ENCODE results near the gene CMC2. TPM values are rescaled to one million over a fixed set of nuclear protein-coding genes. Genes with fewer than 3 reads are reported as not detected.

CMC2 gene
- total RNA-seq, 1 donor from 2014 or later = 32.7 TPM

GRCh38 chr16:81003064-81003463 lies 3.6 kb downstream of the CMC2 start:
- no peak for DNase-seq (ENCODE audit: low read depth in 2 of 2)

- no peak for DNase-seq (ENCODE audit: low read depth in 2 of 2)
Measured at GRCh38 chr16:81001330-81001729, 5.4 kb downstream of the CMC2 start.

- no peak for DNase-seq (ENCODE audit: low read depth in 2 of 2)
Measured at GRCh38 chr16:81000873-81001272, 5.8 kb downstream of the CMC2 start.

GRCh38 chr16:80997964-80998620 lies 8.6 kb downstream of the CMC2 start:
- DNase-seq (ENCODE audit: low read depth in 2 of 2) = no peak

DNA sequence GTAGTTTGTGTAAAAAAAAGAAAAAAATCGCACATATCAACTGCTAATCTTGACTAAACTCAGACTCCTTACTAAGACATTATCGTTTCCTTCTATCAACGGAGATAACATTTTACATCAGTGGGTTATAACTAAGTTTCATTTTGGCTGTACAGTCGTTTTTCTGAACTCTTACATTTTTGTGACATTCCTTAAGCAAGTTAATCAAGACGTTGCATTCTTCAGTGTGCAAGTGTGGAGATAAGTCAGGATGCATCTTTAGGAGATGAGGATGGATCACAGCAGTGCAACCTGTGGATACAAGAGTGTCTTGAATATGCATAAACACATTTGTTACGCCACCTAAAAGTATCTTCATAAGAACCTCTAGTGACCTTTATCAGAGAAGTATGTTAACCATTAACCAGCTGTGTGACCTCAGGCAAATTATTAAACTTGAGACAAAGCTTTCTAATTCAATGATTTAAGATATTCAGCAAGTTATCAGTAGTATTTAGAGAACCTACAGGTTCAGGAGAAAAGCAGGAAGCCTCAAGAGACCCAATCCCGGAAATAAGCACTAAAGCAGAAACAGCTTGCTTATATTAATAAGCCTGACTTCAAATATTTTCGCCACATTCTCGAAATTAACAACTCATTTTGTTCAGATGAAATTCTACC lies 9.4 kb downstream of the CMC2 start:
- no peak for DNase-seq (ENCODE audit: low read depth in 2 of 2)

GRCh38 chr16:80996688-80997138 lies 10.0 kb downstream of the CMC2 start:
- DNase-seq (ENCODE audit: low read depth in 2 of 2) = no peak

DNA sequence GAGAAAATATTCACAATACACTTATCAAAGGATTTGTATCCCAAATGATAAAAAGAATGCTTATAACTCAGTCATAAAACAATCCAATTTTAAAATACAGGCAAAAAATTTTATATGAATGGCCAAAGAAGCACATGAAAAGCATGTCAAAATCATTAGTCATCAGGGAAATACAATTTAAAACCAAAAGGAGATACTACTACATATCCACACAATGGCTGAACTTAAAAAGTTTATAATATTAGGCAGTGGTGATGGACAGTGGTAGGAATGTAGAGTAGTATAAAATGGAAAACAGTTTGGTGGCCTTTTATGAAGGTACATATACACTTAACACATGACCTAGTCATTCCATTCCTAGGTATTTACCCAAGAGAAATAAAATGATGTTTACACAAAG lies 12.2 kb downstream of the CMC2 start:
- DNase-seq (ENCODE audit: low read depth in 2 of 2) = no peak

GRCh38 chr16:80993834-80994233 lies 12.9 kb downstream of the CMC2 start:
- no peak for DNase-seq (ENCODE audit: low read depth in 2 of 2)

DNA sequence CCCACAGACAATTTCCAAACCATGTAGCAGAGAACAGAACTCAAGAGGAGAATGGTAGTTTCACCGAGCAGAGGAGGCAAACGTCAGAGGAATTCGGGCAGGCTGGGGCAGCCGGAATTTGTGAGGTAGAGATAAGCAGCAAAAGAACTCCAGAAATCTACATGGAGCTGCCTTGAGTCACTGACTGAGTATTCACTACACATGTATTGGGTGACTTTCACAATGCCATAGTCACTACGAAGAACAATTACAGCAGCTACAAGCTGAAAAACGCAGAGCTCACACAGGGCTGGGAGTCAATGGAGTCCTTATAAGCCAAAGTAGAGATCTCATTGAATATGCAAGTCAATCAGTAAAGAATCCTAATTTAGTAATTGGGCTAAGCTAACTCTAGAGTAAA lies 13.4 kb downstream of the CMC2 start:
- DNase-seq (ENCODE audit: low read depth in 2 of 2) = peak in 1 of 2 donors; percentile 52

- DNase-seq (ENCODE audit: low read depth in 2 of 2) = no peak
Measured at GRCh38 chr16:80992676-80993293, 13.9 kb downstream of the CMC2 start.

DNA sequence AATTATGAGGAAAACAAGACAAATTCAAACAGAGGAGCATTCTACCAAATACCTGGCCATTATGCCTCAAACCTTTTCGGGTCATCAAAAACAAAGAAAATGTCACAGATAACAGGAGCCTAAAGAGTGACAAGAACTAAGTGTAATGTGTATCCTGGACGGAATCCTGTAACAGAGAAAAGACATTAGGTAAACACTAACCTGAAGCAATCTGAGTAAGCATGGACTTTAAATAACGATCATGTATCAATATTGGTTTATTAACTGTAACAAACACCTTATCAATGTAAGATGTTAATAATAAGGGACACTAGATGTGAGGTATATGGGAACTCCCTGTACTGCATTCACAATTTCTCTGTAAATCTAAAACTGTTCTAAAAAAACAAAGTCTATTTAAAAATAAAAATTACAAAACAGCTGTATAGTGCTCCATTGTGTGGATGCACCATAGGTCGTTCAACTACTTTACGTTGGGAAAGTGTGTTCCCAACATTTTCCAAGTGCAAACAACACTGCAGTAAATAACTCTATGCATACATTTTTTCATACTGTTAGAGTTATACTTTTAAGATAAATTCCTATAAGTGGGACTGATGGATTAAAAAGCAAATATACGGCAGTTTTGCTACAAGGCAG lies 14.8 kb downstream of the CMC2 start:
- no peak for DNase-seq (ENCODE audit: low read depth in 2 of 2)

DNA sequence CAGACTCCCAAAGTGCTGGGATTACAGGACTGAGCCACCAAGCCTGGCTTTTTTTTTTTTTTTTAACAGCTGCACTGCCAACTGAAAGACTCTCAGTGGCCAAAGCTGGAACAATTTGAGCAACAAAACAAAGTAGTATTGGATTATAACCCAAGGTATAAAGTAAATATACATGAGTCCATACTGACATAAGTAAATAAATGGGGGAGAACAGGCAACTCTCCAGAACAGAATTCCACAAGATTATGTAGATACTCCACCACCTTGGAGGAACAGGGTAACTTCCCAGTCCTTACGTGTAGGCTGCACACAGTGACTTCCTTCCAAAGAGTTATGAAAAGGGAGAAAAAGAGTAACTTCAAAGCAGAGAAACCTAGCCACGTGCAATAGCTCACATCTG lies 15.7 kb downstream of the CMC2 start:
- no peak for DNase-seq (ENCODE audit: low read depth in 2 of 2)

GRCh38 chr16:80990577-80990976 lies 16.1 kb downstream of the CMC2 start:
- DNase-seq (ENCODE audit: low read depth in 2 of 2) = no peak

- DNase-seq (ENCODE audit: low read depth in 2 of 2) = no peak
Measured at GRCh38 chr16:80989801-80990200, 16.9 kb downstream of the CMC2 start.

GRCh38 chr16:80988756-80989155 lies 17.9 kb downstream of the CMC2 start:
- no peak for DNase-seq (ENCODE audit: low read depth in 2 of 2)

DNA sequence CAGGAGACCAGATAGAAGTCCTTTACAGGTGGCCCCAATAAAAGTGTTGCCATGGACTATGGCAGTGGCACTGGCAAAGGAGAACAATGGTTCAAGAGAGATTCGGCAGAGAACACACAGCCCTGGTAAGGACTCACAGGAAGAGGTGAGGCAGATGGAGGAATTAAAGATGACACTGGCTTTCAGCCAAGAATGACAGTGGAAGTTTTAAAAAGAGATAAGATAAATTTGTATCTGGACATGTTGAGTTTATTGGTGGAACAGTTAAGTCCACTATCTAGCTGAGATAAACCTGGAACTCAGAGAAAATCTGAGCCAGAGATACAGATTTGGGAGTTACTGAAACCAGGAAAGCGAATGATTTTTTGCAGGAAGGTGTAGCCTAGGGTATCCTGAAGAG lies 20.1 kb downstream of the CMC2 start:
- DNase-seq (ENCODE audit: low read depth in 2 of 2) = peak; percentile 67 to 78

GRCh38 chr16:80985611-80986010 lies 21.1 kb downstream of the CMC2 start:
- peak in 1 of 2 donors; percentile 36 for DNase-seq (ENCODE audit: low read depth in 2 of 2)

- no peak for DNase-seq (ENCODE audit: low read depth in 2 of 2)
Measured at GRCh38 chr16:80984124-80984892, 22.4 kb downstream of the CMC2 start.

- no peak for DNase-seq (ENCODE audit: low read depth in 2 of 2)
Measured at GRCh38 chr16:80982646-80983045, 24.0 kb downstream of the CMC2 start.

DNA sequence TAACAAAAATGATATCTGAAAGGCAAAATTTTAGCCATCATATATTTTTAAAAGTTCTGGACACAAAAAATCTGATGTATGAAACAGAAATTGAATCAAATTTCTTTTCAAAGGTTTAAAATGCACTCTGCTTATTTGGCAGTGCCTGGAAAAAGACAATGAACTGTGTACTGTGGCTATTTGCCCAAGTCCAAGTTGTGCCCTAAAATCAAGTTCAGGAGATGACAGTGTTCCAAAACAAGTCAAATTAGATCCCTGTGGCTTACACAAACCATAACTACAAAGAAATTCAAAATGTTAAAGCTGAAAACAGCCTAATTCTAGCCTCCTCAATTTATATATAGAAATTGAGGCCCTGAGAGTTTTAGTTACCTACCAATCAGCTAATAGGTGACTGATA lies 25.6 kb downstream of the CMC2 start:
- DNase-seq (ENCODE audit: low read depth in 2 of 2) = no peak

GRCh38 chr16:80976946-80977345 lies 29.7 kb downstream of the CMC2 start:
- no peak for DNase-seq (ENCODE audit: low read depth in 2 of 2)
